CD4-positive, alpha-beta T cell treated with Interleukin-6 for 4 hours (primary cell): ENCODE data around the gene GPR119.
"Not testable (repeated sequence)": the region's sequence is repeated elsewhere in the genome, so short reads cannot be mapped to it uniquely, and the experiment has no call there.

Experiments used
- DNase-seq: peaks from one replicate; pipeline ENCODE4 v3.0.0-alpha.2; 2020; ENCODE audit warnings: mixed read lengths

The GPR119 gene

GRCh38 chrX:130385520-130385919 is at the start of gene GPR119:
GPR119 (minus strand) TSS chrX:130385674; CDS start chrX:130385447, 227 bp downstream.
- no peak for DNase-seq

- DNase-seq = not testable (repeated sequence)
These were observed 43.8 kb upstream of the GPR119 start for GRCh38 chrX:130429236-130429635.

- no peak for DNase-seq
These were observed 41.1 kb upstream of the GPR119 start for GRCh38 chrX:130426531-130426930.

- no peak for DNase-seq
These were observed 33.8 kb upstream of the GPR119 start for GRCh38 chrX:130419263-130419662.

- DNase-seq = no peak
These were observed 33.3 kb upstream of the GPR119 start for GRCh38 chrX:130418740-130419139.

GRCh38 chrX:130418066-130418465 is 32.6 kb upstream of the GPR119 start:
- no peak for DNase-seq

GRCh38 chrX:130416785-130417184 is 31.3 kb upstream of the GPR119 start:
- no peak for DNase-seq

GRCh38 chrX:130415201-130415600 is 29.7 kb upstream of the GPR119 start:
- no peak for DNase-seq

- no peak for DNase-seq
These were observed 29.3 kb upstream of the GPR119 start for GRCh38 chrX:130414800-130415199.

- DNase-seq = no peak
These were observed 27.9 kb upstream of the GPR119 start for GRCh38 chrX:130413415-130413814.

- no peak for DNase-seq
These were observed 16.8 kb upstream of the GPR119 start for GRCh38 chrX:130402208-130402684.

- DNase-seq = peak; percentile 80
These were observed 16.1 kb upstream of the GPR119 start, which contains the start of gene RBMX2 for GRCh38 chrX:130401415-130402207. RBMX2 (plus strand) TSS chrX:130401987; CDS start chrX:130402033, 46 bp downstream.

- no peak for DNase-seq
These were observed 9.9 kb upstream of the GPR119 start for GRCh38 chrX:130395341-130395740.

- DNase-seq = no peak
These were observed 8.1 kb upstream of the GPR119 start for GRCh38 chrX:130393451-130394074.

GRCh38 chrX:130386408-130386808 is 934 bp upstream of the GPR119 start:
- DNase-seq = no peak

GRCh38 chrX:130378024-130378669 is 7.3 kb downstream of the GPR119 start:
- DNase-seq = no peak

GRCh38 chrX:130376077-130376476 is 9.4 kb downstream of the GPR119 start:
- no peak for DNase-seq

- not testable (repeated sequence) for DNase-seq
These were observed 33.4 kb downstream of the GPR119 start for GRCh38 chrX:130352050-130352449.

GRCh38 chrX:130351567-130351966 is 33.9 kb downstream of the GPR119 start:
- no peak for DNase-seq

GRCh38 chrX:130347321-130347720 is 38.2 kb downstream of the GPR119 start:
- no peak for DNase-seq

- no peak for DNase-seq
These were observed 42.1 kb downstream of the GPR119 start for GRCh38 chrX:130343411-130343810.

GRCh38 chrX:130340271-130340670 is 45.2 kb downstream of the GPR119 start:
- no peak for DNase-seq

GRCh38 chrX:130339408-130340222 is 45.9 kb downstream of the GPR119 start, which contains the start of gene SLC25A14:
SLC25A14 (plus strand) TSS chrX:130339919; CDS start chrX:130340279, 360 bp downstream.
- peak; percentile 74 for DNase-seq
